Muscle of leg (tissue), 11 donors: ENCODE data around the gene MRS2. TPM values are rescaled to one million over a fixed set of nuclear protein-coding genes. Genes with fewer than 3 reads are reported as not detected.

ENCODE experiments used
- DNase-seq: peaks from one replicate; pipeline ENCODE4 v3.0.0; 2013
- H3K27ac ChIP-seq: one replicate; pipeline ENCODE4 v1.5.1; 2013; ENCODE audit warnings: mild to moderate bottlenecking, low read length, control low read depth
- H3K27me3 ChIP-seq: one replicate; pipeline ENCODE4 v1.6.1; 2013; ENCODE audit warnings: low read length; ENCODE audit not compliant: control insufficient read depth, insufficient read depth
- H3K36me3 ChIP-seq: one replicate; pipeline ENCODE4 v1.6.1; 2013; ENCODE audit warnings: low read length; ENCODE audit not compliant: control insufficient read depth, insufficient read depth
- H3K4me1 ChIP-seq: one replicate; pipeline ENCODE4 v1.6.1; 2013; ENCODE audit warnings: low read length; ENCODE audit not compliant: control insufficient read depth, insufficient read depth
- H3K4me3 ChIP-seq: one replicate; pipeline ENCODE4 v1.5.1; 2013; ENCODE audit warnings: low read length, control low read depth
- H3K9me3 ChIP-seq: replicated peaks from 2 replicates; pipeline ENCODE4 v1.6.1; 2013; ENCODE audit warnings: low read depth, low read length; ENCODE audit not compliant: control insufficient read depth
- WGBS: methylation state at CpG from one replicate; pipeline ENCODE4 v1.1.5; 2013; ENCODE audit warnings: missing lambda C conversion rate; ENCODE audit not compliant: insufficient coverage; 5-methylcytosine and 5-hydroxymethylcytosine counted together
- polyA plus RNA-seq, 8 donors: library from polyadenylated mRNA; unstranded; fragments of 120-200 nt; gene quantifications; one replicate each; pipeline versions ENCODE4 v1.2.1 to v1.2.3, GENCODE V29; 2013; ENCODE audit warnings: inconsistent platforms in 1 of 8, low replicate concordance in 1 of 8; ENCODE audit not compliant: insufficient read length in 8 of 8, insufficient read depth in 1 of 8
- total RNA-seq: library from RNA; stranded (reverse); fragments of 120-200 nt; gene quantifications from one replicate; pipeline ENCODE4 v1.2.4, GENCODE V29; 2013

The MRS2 gene
- total and polyA plus RNA-seq, 9 donors = 17.3 to 23.6 (median 19.0) TPM

DNA sequence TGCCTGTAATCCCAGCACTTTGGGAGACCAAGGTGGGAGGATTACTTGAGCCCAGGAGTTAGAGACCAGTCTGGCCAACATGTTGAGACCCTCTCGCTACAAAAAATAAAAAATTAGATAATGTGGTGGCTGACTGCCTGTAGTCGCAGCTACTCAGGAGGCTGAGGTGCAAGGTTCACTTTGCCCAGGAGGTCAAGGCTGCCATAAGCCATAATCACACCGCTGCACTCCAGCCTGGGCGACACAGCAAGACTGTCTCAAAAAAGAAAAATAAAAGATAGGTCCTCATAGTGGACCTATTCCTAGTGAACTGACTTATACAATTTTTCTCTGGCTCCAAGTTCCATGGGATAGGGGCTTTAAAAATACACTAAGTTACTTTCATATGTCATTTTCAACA lies 41.9 kb downstream of the MRS2 start:
- no peak for DNase-seq
- H3K27me3 ChIP-seq = no peaks in the 10 kb centered on the region
- no peaks in the 10 kb centered on the region for H3K9me3 ChIP-seq
- H3K36me3 ChIP-seq = peaks cover 12% of the 10 kb centered on the region
- 100% methylated on average over 1 of the region's 4 CpGs for WGBS
- H3K4me1 ChIP-seq = no peaks in the 10 kb centered on the region
- no peak overlapping the region for H3K27ac ChIP-seq
- H3K4me3 ChIP-seq = no peak overlapping the region

DNA sequence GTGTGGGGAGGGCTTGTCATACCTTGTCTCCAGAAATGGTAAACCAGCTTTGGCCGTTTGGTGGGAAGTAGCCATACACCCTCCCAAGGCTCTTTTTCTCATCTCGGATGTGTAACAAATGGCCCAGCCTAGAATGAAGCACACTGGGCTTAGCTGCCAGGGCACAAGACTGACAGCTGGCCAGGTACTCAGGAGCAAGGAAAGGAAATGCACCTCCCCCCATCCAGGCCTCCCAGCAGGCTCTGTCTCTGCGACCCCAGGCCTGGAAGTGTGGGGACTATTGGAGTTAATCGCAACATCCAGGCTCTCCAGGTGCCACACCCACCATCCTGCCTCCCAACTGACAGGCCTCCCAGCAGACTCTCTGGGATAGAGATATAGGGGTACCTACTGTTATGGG lies 43.0 kb downstream of the MRS2 start:
- no peaks in the 10 kb centered on the region for H3K9me3 ChIP-seq
- WGBS = 72% methylated on average over 2 of the region's 4 CpGs
- H3K4me3 ChIP-seq = no peak overlapping the region
- peaks cover 12% of the 10 kb centered on the region for H3K36me3 ChIP-seq
- H3K4me1 ChIP-seq = no peaks in the 10 kb centered on the region
- no peak overlapping the region for H3K27ac ChIP-seq
- no peaks in the 10 kb centered on the region for H3K27me3 ChIP-seq
- no peak for DNase-seq

DNA sequence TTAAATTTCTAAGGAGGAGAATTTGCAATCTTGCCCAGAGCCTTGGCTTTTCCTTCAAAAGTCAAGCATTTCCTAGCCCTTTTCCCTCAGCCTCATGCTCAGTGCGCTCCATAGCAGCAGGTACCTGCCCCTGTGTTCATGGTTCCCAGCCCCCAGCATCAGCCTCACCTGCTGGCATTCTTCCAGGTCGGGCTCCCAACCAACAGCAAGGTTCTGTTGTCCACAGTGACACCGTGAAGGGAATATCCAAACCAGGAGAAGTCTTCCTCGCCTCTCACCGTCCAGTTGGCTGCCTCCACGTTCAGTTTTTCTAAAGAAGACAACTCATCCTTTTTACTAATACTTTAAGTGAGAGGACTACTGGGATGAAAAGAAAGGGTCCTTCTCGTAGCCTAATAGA lies 43.9 kb downstream of the MRS2 start:
- Histone ChIP-seq H3K36me3 (peaks cover 12% of the 10 kb centered on the region), H3K27ac (no peak overlapping the region), H3K9me3 (no peaks in the 10 kb centered on the region), H3K4me1 (no peaks in the 10 kb centered on the region), H3K4me3 (no peak overlapping the region), H3K27me3 (no peaks in the 10 kb centered on the region)
- DNase-seq = no peak
- WGBS = 80% methylated on average over 1 of the region's 7 CpGs

DNA sequence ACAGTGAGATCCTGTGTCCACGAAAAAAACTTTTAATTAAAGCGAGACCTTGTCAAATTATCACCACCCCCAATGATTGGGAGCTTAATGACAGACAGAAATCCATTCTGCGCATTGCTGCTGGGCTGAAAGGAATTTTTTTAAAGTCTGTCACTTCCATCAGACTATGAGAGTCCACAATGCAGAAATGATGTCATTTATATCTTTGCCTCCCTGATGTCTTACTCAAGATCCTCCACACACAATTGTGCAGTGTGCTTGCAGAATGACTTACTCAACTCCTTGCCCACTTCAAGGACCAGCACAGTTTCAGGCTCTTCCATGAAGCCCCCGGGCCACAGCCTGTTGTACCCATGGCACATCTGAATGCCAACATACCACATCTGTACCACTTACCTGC lies 45.7 kb downstream of the MRS2 start:
- DNase-seq = no peak
- Histone ChIP-seq H3K9me3 (no peaks in the 10 kb centered on the region), H3K4me1 (no peaks in the 10 kb centered on the region), H3K27ac (no peak overlapping the region), H3K27me3 (no peaks in the 10 kb centered on the region), H3K36me3 (peaks cover 12% of the 10 kb centered on the region), H3K4me3 (no peak overlapping the region)
- 41% methylated on average over 2 of the region's 4 CpGs for WGBS

DNA sequence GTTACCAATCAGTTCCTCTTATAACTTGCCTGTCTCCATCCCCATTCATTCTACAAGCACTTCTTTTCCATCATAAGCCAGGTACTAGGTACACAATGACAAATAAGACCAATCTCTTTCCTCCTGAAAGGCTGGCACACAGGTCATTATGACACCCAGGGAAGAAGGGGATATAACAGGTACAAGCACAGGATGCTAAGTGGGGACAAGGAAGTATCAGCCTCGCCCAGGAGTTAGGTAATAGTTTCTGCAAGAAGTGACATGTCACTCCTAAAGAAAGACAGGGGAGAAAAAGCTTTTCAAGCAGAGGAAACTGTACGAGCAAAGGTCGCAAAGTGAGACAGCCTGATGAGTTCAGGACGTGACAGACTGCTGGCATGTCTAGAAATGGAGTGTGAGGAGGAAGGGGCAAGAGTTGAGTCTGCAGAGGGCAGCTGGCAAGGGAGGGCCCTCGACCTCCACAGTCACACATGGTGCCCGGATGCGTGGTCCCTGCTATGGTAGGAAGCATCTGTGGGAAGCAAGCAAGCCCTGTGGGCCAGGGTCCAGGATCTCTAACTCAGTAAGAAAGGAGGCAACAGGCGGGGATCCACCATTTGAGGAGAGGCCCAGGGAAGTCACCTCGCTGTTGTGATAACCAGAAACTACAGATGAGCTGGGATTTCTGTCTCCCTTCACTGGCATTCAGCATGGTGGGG lies 46.2 kb downstream of the MRS2 start:
- Histone ChIP-seq H3K9me3 (no peaks in the 10 kb centered on the region), H3K27me3 (no peaks in the 10 kb centered on the region), H3K27ac (no peak overlapping the region), H3K36me3 (peaks cover 12% of the 10 kb centered on the region), H3K4me1 (no peaks in the 10 kb centered on the region), H3K4me3 (no peak overlapping the region)
- DNase-seq = no peak
- WGBS = 68% methylated on average over 9 of the region's 9 CpGs

DNA sequence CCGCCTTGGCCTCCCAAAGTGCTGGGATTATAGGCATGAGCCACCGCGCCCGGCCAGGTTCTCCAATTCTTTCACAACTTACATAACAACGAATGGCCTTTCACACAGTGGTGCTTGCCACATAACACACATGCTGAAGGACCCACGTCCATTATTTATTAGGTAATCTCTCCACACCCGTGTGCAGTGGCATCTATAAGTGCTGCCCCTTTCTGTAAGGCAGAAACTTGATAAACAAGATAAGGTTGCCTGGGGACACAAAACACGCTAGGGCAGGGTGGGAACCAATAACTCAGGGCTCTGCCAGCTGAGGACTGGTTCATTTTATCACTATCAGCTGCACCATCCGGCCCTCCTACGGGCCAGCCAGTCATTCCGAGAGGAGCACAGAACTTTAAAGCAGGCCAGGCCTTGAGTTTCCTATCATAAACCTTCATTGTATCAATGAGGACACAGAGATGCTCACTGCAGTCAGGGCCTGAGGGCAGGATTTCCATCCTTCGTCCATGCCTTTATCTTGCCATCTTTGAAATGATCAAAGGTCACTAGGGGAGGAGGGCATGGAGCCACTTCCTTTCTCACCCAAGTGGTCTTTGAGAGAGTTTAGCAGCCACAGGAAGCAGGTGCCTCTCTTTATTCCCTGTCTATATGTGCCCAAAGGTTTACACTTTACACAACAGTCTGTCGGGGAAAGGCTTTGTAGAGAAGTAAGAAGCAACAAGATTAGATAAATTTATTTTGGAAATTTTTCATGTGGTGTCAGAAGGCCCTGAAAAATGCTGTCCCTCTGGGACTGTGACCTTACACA lies 49.0 kb downstream of the MRS2 start:
- WGBS = 74% methylated on average over 8 of the region's 13 CpGs
- Histone ChIP-seq H3K4me3 (no peak overlapping the region), H3K9me3 (no peaks in the 10 kb centered on the region), H3K27ac (no peak overlapping the region), H3K36me3 (peaks cover 4% of the 10 kb centered on the region), H3K27me3 (no peaks in the 10 kb centered on the region), H3K4me1 (no peaks in the 10 kb centered on the region)
- DNase-seq = no peak

DNA sequence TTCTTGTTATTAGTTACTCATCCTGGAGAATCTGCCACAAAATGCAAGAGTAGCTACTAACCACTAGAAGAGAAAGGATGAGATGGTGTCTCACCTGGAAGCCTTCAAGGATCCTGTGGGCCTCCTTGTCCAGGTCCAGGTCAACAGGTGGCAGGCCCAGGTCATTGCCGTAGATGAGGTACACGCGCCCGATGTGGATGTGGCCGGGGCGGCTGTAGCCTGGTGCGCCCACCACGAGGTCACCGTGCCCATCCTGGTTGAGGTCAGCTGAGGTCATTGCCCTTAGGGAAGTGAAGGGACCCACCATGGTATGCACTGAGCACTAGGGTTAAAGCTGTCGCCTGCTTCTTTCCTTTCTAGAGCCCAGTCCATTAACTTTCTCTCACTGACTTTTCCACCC lies 51.2 kb downstream of the MRS2 start:
- no peaks in the 10 kb centered on the region for H3K4me1 ChIP-seq

DNA sequence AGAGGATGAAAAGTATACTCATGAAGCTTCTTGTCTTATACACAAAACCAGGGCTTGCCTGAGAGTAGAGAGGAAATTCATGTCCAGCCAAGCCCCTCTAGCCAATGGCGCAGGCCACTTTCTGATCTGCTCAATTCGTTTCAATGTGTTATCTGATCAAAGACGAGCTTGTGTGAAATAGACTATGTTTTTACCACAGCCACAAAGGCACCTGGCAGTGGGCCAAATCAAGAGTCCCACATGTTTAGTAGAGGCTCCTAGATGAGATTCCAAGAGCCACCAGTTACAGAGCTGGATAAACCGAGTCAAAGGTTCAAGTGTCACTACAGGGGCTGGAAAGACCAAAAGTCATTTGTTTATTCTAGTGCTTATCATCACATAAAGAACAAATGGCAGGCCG lies 51.7 kb downstream of the MRS2 start:
- Histone ChIP-seq H3K27me3 (no peaks in the 10 kb centered on the region), H3K36me3 (no peaks in the 10 kb centered on the region), H3K27ac (no peak overlapping the region), H3K4me3 (no peak overlapping the region), H3K4me1 (no peaks in the 10 kb centered on the region), H3K9me3 (no peaks in the 10 kb centered on the region)
- DNase-seq = no peak
- WGBS = 100% methylated on average over 1 of the region's 5 CpGs

More for the DNA sequence above, 51.2 kb downstream of the MRS2 start:
- no peaks in the 10 kb centered on the region for H3K9me3 ChIP-seq
- 98% methylated on average over 8 of the region's 10 CpGs for WGBS
- H3K4me3 ChIP-seq = no peak overlapping the region
- no peaks in the 10 kb centered on the region for H3K36me3 ChIP-seq
- H3K27ac ChIP-seq = no peak overlapping the region
- H3K27me3 ChIP-seq = no peaks in the 10 kb centered on the region
- DNase-seq = no peak

DNA sequence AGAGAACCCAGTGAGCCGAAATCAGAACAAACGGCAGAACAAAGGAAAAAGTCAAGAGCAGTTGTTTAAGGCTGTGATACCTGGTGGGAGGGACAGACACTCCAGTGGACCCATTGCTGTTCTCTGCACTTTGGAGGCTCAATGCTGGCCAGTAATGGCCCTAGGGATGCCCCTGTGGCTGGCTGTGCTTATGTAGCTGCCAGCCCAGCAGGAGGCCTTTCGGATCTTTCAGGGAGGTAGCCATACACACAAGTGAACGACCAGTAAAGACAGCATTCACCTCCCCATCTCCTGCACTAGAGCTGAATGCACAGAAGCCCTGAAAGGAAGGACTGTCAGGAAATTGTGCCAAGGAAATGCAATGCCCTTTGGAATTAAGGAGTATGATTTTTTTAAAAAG lies 52.3 kb downstream of the MRS2 start:
- no peaks in the 10 kb centered on the region for H3K36me3 ChIP-seq
- H3K4me3 ChIP-seq = no peak overlapping the region
- H3K27me3 ChIP-seq = no peaks in the 10 kb centered on the region
- H3K27ac ChIP-seq = no peak overlapping the region
- no peaks in the 10 kb centered on the region for H3K4me1 ChIP-seq
- no peak for DNase-seq
- no peaks in the 10 kb centered on the region for H3K9me3 ChIP-seq
- WGBS = 92% methylated on average over 2 of the region's 4 CpGs

DNA sequence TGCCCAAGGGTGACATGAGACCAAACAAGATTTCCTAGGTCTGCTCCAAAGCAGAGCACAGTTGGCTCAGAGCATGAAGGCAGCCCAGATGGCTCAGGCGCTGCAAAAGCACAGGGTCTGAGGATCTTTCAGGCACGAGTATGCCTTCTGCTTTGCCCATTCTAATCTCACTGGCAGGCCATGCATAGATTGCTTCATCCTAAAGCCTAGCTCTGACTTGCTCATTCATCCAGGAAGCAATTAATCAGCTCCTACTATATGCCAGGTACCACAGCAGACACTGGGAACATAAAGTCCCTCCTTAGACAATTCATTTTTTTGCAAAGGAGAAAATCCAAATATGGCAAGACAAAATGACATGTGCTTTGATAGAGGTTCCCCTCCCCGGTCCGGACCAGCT lies 55.4 kb downstream of the MRS2 start:
- WGBS = 77% methylated on average over 3 of the region's 4 CpGs

More for the DNA sequence above, 55.4 kb downstream of the MRS2 start:
- Histone ChIP-seq H3K27me3 (no peaks in the 10 kb centered on the region), H3K4me1 (no peaks in the 10 kb centered on the region), H3K4me3 (no peak overlapping the region), H3K36me3 (no peaks in the 10 kb centered on the region), H3K9me3 (no peaks in the 10 kb centered on the region), H3K27ac (no peak overlapping the region)
- DNase-seq = no peak
